ENCODE measurements around the gene SGF29.

- no peak for TF ChIP-seq CTCF (IDR thresholded peaks at IDR 0.05)
- no peak for TF ChIP-seq POLR2A (IDR thresholded peaks at IDR 0.05)
Measured at GRCh38 chr16:28617874-28618273, 64.2 kb downstream of the SGF29 start.
